Panc1 (cell line): Measurements from ENCODE around the gene DLG5. TPM values are rescaled to one million over a fixed set of nuclear protein-coding genes. Genes with fewer than 3 reads are reported as not detected.

ENCODE experiments used
- ATAC-seq: fragments of 200-7000 bp; cut with Tn5 transposase; 2 replicates; pipeline ENCODE4 v1.9.1; 2020; ENCODE audit warnings: mild to moderate bottlenecking, moderate library complexity
- BruUV-seq: library from RNA; stranded (reverse); fragments of 400-500 nt; replicated peaks from 2 replicates; lab custom pipeline; 2021; lab: Mats Ljungman, UMichigan
- CTCF ChIA-PET: fragments of 300-600 bp; sonication (Branson Sonifier 250); formaldehyde crosslinking; loops from one replicate; lab custom pipeline; 2022; ENCODE audit warnings: antibody characterized with exemption; lab: Charles Lee
- POLR2A ChIA-PET: fragments of 300-600 bp; sonication (Branson Sonifier 250); formaldehyde crosslinking; loops from one replicate; lab custom pipeline; 2022; ENCODE audit warnings: antibody characterized with exemption; lab: Charles Lee
- DNase-seq: peaks from one replicate; pipeline ENCODE4 v3.0.0-alpha.2; 2010; ENCODE audit warnings: low read depth, low spot score
- H3K27ac ChIP-seq: 2 replicates; pipeline ENCODE4 v1.5.1; 2011; ENCODE audit warnings: mild to moderate bottlenecking, low read length, inconsistent platforms
- H3K27me3 ChIP-seq: fragments of 200-500 bp; sonication (Bioruptor generic); 2 replicates; pipeline ENCODE4 v1.6.0; 2014; ENCODE audit warnings: low read length, inconsistent platforms; ENCODE audit not compliant: control insufficient read depth, insufficient read depth
- H3K36me3 ChIP-seq: fragments of 200-500 bp; sonication (Bioruptor generic); 2 replicates; pipeline ENCODE4 v1.5.1; 2014; ENCODE audit warnings: inconsistent platforms, mild to moderate bottlenecking, low read length, moderate library complexity; ENCODE audit not compliant: control insufficient read depth, insufficient read depth
- H3K4me1 ChIP-seq: 2 replicates; pipeline ENCODE4 v1.5.1; 2011; ENCODE audit warnings: inconsistent platforms, mild to moderate bottlenecking, low read length, moderate library complexity; ENCODE audit not compliant: control insufficient read depth, insufficient read depth
- H3K4me3 ChIP-seq, 2 experiments: 2 replicates each; pipeline ENCODE4 v1.5.1; 2011 to 2012; ENCODE audit warnings: low read depth in 2 of 2, low read length in 2 of 2, mild to moderate bottlenecking in 2 of 2, inconsistent platforms in 1 of 2, moderate library complexity in 1 of 2
- H3K9me3 ChIP-seq: fragments of 200-500 bp; sonication (Bioruptor generic); 2 replicates; pipeline ENCODE4 v1.5.1; 2014; ENCODE audit warnings: low read depth, mild to moderate bottlenecking, inconsistent platforms, low read length, moderate library complexity; ENCODE audit not compliant: control insufficient read depth, insufficient read depth
- CTCF ChIP-seq: fragments of 450-650 bp; IDR thresholded peaks from 2 replicates; pipeline ENCODE4 v1.5.1; 2017; ENCODE audit warnings: mild to moderate bottlenecking
- POLR2AphosphoS5 ChIP-seq: IDR thresholded peaks from 2 replicates; pipeline ENCODE4 v1.6.1; 2012; ENCODE audit warnings: mild to moderate bottlenecking, low read depth, low read length, moderate library complexity
- SIN3A ChIP-seq: IDR thresholded peaks from 2 replicates; pipeline ENCODE4 v1.6.1; 2012; ENCODE audit warnings: low read depth, mild to moderate bottlenecking, low read length, moderate library complexity, borderline replicate concordance; ENCODE audit not compliant: insufficient read depth
- TCF7L2 ChIP-seq: IDR thresholded peaks from 2 replicates; pipeline ENCODE4 v1.6.1; 2011; ENCODE audit warnings: mild to moderate bottlenecking, low read depth, low read length, inconsistent platforms
- in situ Hi-C: cut with HindIII; loops from 2 replicates; pipeline ENCODE4 v1.10.0; 2016; ENCODE audit warnings: low sequenced_read_pairs, low pct_unique_long_range_greater_than_20kb
- intact Hi-C: fragments of 100-400 bp; cut with micrococcal nuclease; formaldehyde crosslinking; loops from one replicate; pipeline ENCODE4 v1.10.0; 2022; ENCODE audit not compliant: unreplicated experiment
- total RNA-seq: library from RNA; stranded (reverse); gene quantifications from one replicate; pipeline ENCODE4 v1.2.1, GENCODE V29; 2021; ENCODE audit not compliant: unreplicated experiment
- TF ChIP-seq, protein P1 (sequence below), 2 experiments: IDR thresholded peaks; 2 replicates each; pipeline ENCODE4 v1.6.1; 2011 to 2012; ENCODE audit warnings: low read depth in 2 of 2, control low read depth in 1 of 2, low read length in 1 of 2, mild to moderate bottlenecking in 1 of 2, moderate library complexity in 1 of 2; ENCODE audit not compliant: insufficient read depth in 1 of 2

DLG5 gene
- total RNA-seq, 1 experiment from 2014 or later = 85.6 TPM

DNA sequence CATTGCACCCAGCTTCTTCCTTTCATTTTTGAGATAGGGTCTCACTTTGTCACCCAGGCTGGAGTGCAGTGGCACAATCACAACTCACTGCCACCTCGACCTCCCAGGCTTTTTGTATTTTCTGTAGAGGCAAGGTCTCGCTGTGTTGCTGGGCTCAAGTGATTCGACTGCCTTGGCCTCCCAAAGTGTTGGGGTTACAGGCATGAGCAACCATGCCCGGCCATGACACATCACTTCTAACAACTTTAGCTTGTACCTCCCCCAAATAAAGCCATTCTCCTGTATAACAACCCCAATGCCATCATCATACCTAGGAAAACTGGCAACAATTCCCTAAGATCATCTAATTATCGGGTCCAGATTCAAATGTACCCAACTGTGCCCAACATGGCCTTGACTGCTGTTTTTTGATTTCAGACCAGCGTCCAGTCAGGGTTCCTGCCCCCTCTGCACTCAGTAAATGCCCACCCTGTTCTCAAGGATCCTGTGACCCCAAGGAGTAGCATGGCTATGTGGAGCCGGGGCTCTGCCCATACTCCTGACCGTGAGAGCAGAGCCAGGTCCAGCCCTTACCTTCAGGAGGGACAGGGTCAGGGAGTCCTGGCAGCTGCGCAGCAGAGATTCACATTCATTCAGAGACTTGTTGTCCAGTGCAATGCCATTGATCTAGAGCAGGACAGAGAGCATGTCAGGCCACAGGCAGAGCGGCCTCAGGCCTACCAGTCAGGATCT, 102.6 kb downstream of the DLG5 start:
- no TSS peak for BruUV-seq
- intact Hi-C loops = no loop called here
- no peaks in the 10 kb centered on the region for H3K9me3 ChIP-seq
- in situ Hi-C loops = no loop called here
- no peak for DNase-seq
- H3K27me3 ChIP-seq = no peaks in the 10 kb centered on the region
- TF ChIP-seq, protein P1, sequence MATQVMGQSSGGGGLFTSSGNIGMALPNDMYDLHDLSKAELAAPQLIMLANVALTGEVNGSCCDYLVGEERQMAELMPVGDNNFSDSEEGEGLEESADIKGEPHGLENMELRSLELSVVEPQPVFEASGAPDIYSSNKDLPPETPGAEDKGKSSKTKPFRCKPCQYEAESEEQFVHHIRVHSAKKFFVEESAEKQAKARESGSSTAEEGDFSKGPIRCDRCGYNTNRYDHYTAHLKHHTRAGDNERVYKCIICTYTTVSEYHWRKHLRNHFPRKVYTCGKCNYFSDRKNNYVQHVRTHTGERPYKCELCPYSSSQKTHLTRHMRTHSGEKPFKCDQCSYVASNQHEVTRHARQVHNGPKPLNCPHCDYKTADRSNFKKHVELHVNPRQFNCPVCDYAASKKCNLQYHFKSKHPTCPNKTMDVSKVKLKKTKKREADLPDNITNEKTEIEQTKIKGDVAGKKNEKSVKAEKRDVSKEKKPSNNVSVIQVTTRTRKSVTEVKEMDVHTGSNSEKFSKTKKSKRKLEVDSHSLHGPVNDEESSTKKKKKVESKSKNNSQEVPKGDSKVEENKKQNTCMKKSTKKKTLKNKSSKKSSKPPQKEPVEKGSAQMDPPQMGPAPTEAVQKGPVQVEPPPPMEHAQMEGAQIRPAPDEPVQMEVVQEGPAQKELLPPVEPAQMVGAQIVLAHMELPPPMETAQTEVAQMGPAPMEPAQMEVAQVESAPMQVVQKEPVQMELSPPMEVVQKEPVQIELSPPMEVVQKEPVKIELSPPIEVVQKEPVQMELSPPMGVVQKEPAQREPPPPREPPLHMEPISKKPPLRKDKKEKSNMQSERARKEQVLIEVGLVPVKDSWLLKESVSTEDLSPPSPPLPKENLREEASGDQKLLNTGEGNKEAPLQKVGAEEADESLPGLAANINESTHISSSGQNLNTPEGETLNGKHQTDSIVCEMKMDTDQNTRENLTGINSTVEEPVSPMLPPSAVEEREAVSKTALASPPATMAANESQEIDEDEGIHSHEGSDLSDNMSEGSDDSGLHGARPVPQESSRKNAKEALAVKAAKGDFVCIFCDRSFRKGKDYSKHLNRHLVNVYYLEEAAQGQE (IDR thresholded peaks at IDR 0.05; ENCODE audit: insufficient read depth in 1 of 2, low read depth in 2 of 2, low read length in 1 of 2) = no peak
- TF ChIP-seq SIN3A (no peak), POLR2AphosphoS5 (no peak), TCF7L2 (no peak), CTCF (no peak)
- POLR2A ChIA-PET = no interaction called here
- H3K27ac ChIP-seq = no peak overlapping the region
- CTCF ChIA-PET = no interaction called here
- H3K4me1 ChIP-seq = no peaks in the 10 kb centered on the region
- no peaks in the 10 kb centered on the region; the same call in 1 of the 2 replicates for H3K36me3 ChIP-seq
- no peak for ATAC-seq
- H3K4me3 ChIP-seq = no peak overlapping the region

- CTCF ChIA-PET = no interaction called here
- TSS peak; percentile 53 for BruUV-seq
- no peaks in the 10 kb centered on the region; the same call in 1 of the 2 replicates for H3K36me3 ChIP-seq
These were observed 105.0 kb downstream of the DLG5 start for GRCh38 chr10:77821551-77821950.

More at GRCh38 chr10:77821551-77821950, 105.0 kb downstream of the DLG5 start:
- POLR2A ChIA-PET = interaction anchor here (0.6 kb wide), 1 partner anchor 22 kb away, joined by 3 read pairs; no protein-coding TSS in a partner anchor
- Histone ChIP-seq H3K4me1 (no peaks in the 10 kb centered on the region), H3K27ac (no peak overlapping the region), H3K9me3 (no peaks in the 10 kb centered on the region), H3K4me3 (no peak overlapping the region), H3K27me3 (no peaks in the 10 kb centered on the region)
- no peak for TF ChIP-seq SIN3A
- TF ChIP-seq CTCF = no peak
- no peak for TF ChIP-seq POLR2AphosphoS5
- TF ChIP-seq, protein P1 (IDR thresholded peaks at IDR 0.05; ENCODE audit: insufficient read depth in 1 of 2, low read depth in 2 of 2, low read length in 1 of 2) = no peak
- no peak for TF ChIP-seq TCF7L2
- ATAC-seq (no peak), DNase-seq (no peak)
- in situ Hi-C loops = no loop called here
- intact Hi-C loops = no loop called here
